Transverse colon (tissue), 4 donors: ENCODE measurements around the gene RGS3. TPM values are rescaled to one million over a fixed set of nuclear protein-coding genes. Genes with fewer than 3 reads are reported as not detected.

Experiments used
- DNase-seq: peaks from one replicate; pipeline ENCODE4 v3.0.0-alpha.2; 2019
- H3K27ac ChIP-seq, 4 donors: fragments of 200-600 bp; sonication (generic); 2 replicates each; pipeline ENCODE4 v1.5.1; 2016 to 2018; ENCODE audit warnings: inconsistent platforms in 4 of 4
- H3K27me3 ChIP-seq: fragments of 200-600 bp; sonication (generic); 2 replicates; pipeline ENCODE4 v1.5.1; 2017; ENCODE audit warnings: inconsistent platforms
- H3K36me3 ChIP-seq, 4 donors: fragments of 200-600 bp; sonication (generic); 2 replicates each; pipeline ENCODE4 v1.5.1; 2017 to 2019; ENCODE audit warnings: inconsistent platforms in 4 of 4
- H3K4me1 ChIP-seq, 4 donors: fragments of 200-600 bp; sonication (generic); 2 replicates each; pipeline ENCODE4 v1.5.1; 2017 to 2020; ENCODE audit warnings: inconsistent platforms in 4 of 4
- H3K4me3 ChIP-seq, 4 donors: fragments of 200-600 bp; sonication (generic); 1 replicate in 1 of 4; 2 replicates in 3 of 4; pipeline versions ENCODE4 v1.5.1 to v1.6.1; 2017 to 2019; ENCODE audit warnings: inconsistent platforms in 4 of 4
- H3K9me3 ChIP-seq, 2 donors: fragments of 200-600 bp; sonication (generic); 2 replicates each; pipeline ENCODE4 v1.5.1; 2017 to 2019; ENCODE audit warnings: inconsistent platforms in 2 of 2
- CTCF ChIP-seq, 5 experiments: fragments of 200-600 bp in 3 of 5; fragments of 450-650 bp in 2 of 5; sonication (generic) in 3 of 5; IDR thresholded peaks; 1 replicate in 2 of 5; 2 replicates in 3 of 5; pipeline ENCODE4 v1.5.1; 2016 to 2017; ENCODE audit warnings: antibody characterized with exemption in 5 of 5, inconsistent platforms in 3 of 5, mild to moderate bottlenecking in 2 of 5, moderate library complexity in 1 of 5
- EP300 ChIP-seq: sonication (generic); formaldehyde crosslinking; IDR thresholded peaks from one replicate; pipeline ENCODE4 v1.6.1; 2017; ENCODE audit warnings: antibody characterized with exemption, low read depth
- POLR2A ChIP-seq: fragments of 450-650 bp; IDR thresholded peaks from one replicate; pipeline ENCODE4 v1.6.1; 2016; ENCODE audit warnings: antibody characterized with exemption, mild to moderate bottlenecking, moderate library complexity
- POLR2AphosphoS5 ChIP-seq, 3 donors: sonication (generic); formaldehyde crosslinking; IDR thresholded peaks; one replicate each; pipeline ENCODE4 v1.6.1; 2016; ENCODE audit warnings: antibody characterized with exemption in 3 of 3
- WGBS, 2 donors: methylation state at CpG; one replicate each; pipeline ENCODE4 v1.1.5; 2018; ENCODE audit warnings: low coverage in 1 of 2; 5-methylcytosine and 5-hydroxymethylcytosine counted together
- in situ Hi-C, 4 donors: fragments of 200-750 bp; cut with MboI; loops; one replicate each; pipeline versions ENCODE4 v1.15.0 to v1.15.1; 2017; ENCODE audit warnings: low sequenced_read_pairs in 3 of 4, low pct_ligation_motif_present in 1 of 4, low pct_unique_long_range_greater_than_20kb in 1 of 4
- intact Hi-C: fragments of 100-400 bp; cut with DNase I; formaldehyde crosslinking; loops from one replicate; pipeline ENCODE4 v1.15.1; 2023; ENCODE audit warnings: low total_unique reads
- total RNA-seq, 4 donors: library from RNA; depleted of rRNA; stranded (reverse); fragments of >200 nt; gene quantifications; one replicate each; pipeline ENCODE4 v1.1.0, GENCODE V29; 2016

The RGS3 gene
- total RNA-seq, 4 donors from 2014 or later, result 62.7 to 150 (median 80.9) TPM

- Histone ChIP-seq H3K4me1 (peaks cover 0 to 6% (median 3%) of the 10 kb centered on the region in 4 donors), H3K4me3 (no peak overlapping the region), H3K27me3 (no peaks in the 10 kb centered on the region), H3K9me3 (no peaks in the 10 kb centered on the region), H3K36me3 (peaks cover 0 to 5% (median 0%) of the 10 kb centered on the region in 4 donors), H3K27ac (no peak overlapping the region)
- in situ Hi-C loops, result no loop called here
- intact Hi-C loops, result no loop called here
- TF ChIP-seq POLR2AphosphoS5 (IDR thresholded peaks at IDR 0.05) (no peak), CTCF (IDR thresholded peaks at IDR 0.05) (no peak), EP300 (no peak), POLR2A (no peak)
- 84% methylated on average over 5 of the region's 5 CpGs; no CpG with 5 or more reads in 1 of the 2 donors for WGBS, 2 donors
- DNase-seq, result no peak
Measured at GRCh38 chr9:113542741-113543140, 79.2 kb downstream of the RGS3 start.

- Histone ChIP-seq H3K27me3 (no peaks in the 10 kb centered on the region), H3K9me3 (no peaks in the 10 kb centered on the region), H3K27ac (no peak overlapping the region), H3K36me3 (peaks cover 0 to 5% (median 0%) of the 10 kb centered on the region in 4 donors), H3K4me3 (no peak overlapping the region), H3K4me1 (peaks cover 5 to 13% (median 8%) of the 10 kb centered on the region in 4 donors)
- WGBS, 2 donors, result 83 to 95% methylated on average over 4 to 10 of the region's 10 CpGs
- no peak for DNase-seq
- intact Hi-C loops (no loop called here), in situ Hi-C loops (no loop called here)
- no peak for TF ChIP-seq POLR2A
- TF ChIP-seq POLR2AphosphoS5 (IDR thresholded peaks at IDR 0.05), result no peak
- no peak for TF ChIP-seq CTCF (IDR thresholded peaks at IDR 0.05)
- TF ChIP-seq EP300, result no peak
Measured at GRCh38 chr9:113543296-113543981, 79.9 kb downstream of the RGS3 start.

- WGBS, 2 donors, result 60 to 78% methylated on average over 1 to 3 of the region's 3 CpGs
- Histone ChIP-seq H3K36me3 (peaks cover 0 to 5% (median 0%) of the 10 kb centered on the region in 4 donors), H3K4me1 (peaks cover 10 to 18% (median 14%) of the 10 kb centered on the region in 4 donors), H3K9me3 (no peaks in the 10 kb centered on the region), H3K27ac (no peak overlapping the region), H3K27me3 (no peaks in the 10 kb centered on the region), H3K4me3 (no peak overlapping the region)
- no peak for TF ChIP-seq POLR2A
- in situ Hi-C loops, result no loop called here
- DNase-seq, result no peak
- intact Hi-C loops, result no loop called here
Measured at GRCh38 chr9:113543982-113544303, 80.4 kb downstream of the RGS3 start.

GRCh38 chr9:113545068-113545467 lies 81.5 kb downstream of the RGS3 start:
- no peak overlapping the region for H3K4me3 ChIP-seq
- TF ChIP-seq EP300, result no peak
- no peak for TF ChIP-seq CTCF (IDR thresholded peaks at IDR 0.05)
- TF ChIP-seq POLR2AphosphoS5 (IDR thresholded peaks at IDR 0.05), result no peak
- no peak for TF ChIP-seq POLR2A
- in situ Hi-C loops (no loop called here), intact Hi-C loops (no loop called here)
- WGBS, 2 donors, result 96 to 100% methylated on average over 2 of the region's 2 CpGs
- H3K27ac ChIP-seq, result no peak overlapping the region
- no peaks in the 10 kb centered on the region for H3K9me3 ChIP-seq
- H3K36me3 ChIP-seq, result peaks cover 0 to 5% (median 0%) of the 10 kb centered on the region in 4 donors
- peaks cover 15 to 29% (median 19%) of the 10 kb centered on the region in 4 donors for H3K4me1 ChIP-seq
- no peak for DNase-seq
- H3K27me3 ChIP-seq, result no peaks in the 10 kb centered on the region
